Colon (tissue), 2 donors: ENCODE data around the gene ZNF839.
"Not testable (repeated sequence)": the region's sequence is repeated elsewhere in the genome, so short reads cannot be mapped to it uniquely, and the experiment has no call there.

Experiments used
- FAIRE-seq: peaks from 2 replicates; lab custom pipeline; 2012; peaks lifted over from hg19 to GRCh38; lab: Jason Lieb, UNC
- donor health status: control.
- donor health status: control.

The ZNF839 gene

GRCh38 chr14:102342238-102342637, 22.7 kb downstream of the ZNF839 start:
- no peak for FAIRE-seq

GRCh38 chr14:102344084-102344483, 24.5 kb downstream of the ZNF839 start:
- no peak for FAIRE-seq

DNA sequence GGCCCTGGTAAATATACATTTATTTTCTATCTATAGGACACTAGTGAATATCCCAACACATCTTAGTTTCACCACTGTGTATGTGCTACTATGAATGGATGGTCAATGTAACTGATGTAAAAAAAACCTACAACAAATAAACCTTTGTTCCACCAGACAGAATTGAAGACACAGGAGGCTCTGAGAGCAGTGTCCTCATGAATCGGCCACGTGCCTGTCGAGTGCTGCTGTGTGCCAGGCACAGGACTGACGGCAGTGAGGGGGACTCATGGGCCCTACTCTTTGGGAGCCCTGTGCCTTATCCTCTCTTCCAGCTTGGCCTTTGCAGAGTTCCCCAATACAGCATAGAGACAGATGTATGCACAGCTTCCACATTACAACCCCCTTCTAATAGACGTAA, 24.9 kb downstream of the ZNF839 start:
- no peak for FAIRE-seq

DNA sequence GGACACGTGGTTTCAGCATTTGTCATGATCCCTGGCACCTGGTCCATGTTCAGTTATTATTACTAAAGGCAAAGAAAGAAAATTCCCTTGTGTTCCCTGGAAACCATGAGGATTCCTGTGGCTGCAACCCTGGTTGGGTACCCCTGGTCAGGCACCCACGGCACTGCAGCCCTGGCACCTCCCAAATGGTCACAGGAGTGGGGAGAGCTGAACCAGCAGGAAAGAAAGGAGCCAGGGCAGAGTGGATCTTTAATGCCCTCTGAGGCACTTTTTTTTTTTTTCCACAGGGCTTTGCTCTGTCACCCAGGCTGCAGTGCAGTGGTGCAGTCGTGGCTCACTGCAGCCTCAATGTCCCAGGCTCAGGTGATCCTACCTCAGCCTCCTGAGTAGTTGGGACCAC, 25.7 kb downstream of the ZNF839 start:
- no peak for FAIRE-seq

GRCh38 chr14:102346645-102347044, 27.1 kb downstream of the ZNF839 start:
- no peak for FAIRE-seq

DNA sequence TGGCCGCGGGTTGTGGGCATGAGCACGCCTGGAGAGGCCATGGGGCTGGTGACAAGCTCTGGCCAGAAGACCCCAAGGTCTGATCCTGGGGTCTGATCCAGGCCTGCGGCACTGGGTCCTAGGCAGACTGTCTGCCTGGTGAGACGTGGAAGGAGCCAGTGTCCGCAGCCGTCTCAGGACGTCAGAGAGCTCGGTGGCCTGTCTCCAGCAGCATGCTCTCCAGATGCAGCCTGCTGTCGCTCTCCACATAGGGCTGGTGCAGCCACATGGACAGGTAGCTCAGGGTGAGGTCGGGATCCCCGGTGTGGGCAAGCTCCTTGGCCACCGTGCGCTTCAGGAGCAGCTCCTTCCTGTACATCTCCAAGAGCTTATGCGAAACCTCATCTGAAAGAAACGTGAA, 28.8 kb downstream of the ZNF839 start:
- no peak for FAIRE-seq

GRCh38 chr14:102351023-102351422, 31.5 kb downstream of the ZNF839 start:
- FAIRE-seq = no peak

- FAIRE-seq = not testable (repeated sequence)
Measured at GRCh38 chr14:102351593-102351992, 32.0 kb downstream of the ZNF839 start.

- no peak for FAIRE-seq
Measured at GRCh38 chr14:102352213-102352612, 32.7 kb downstream of the ZNF839 start.

GRCh38 chr14:102353126-102353619, 33.6 kb downstream of the ZNF839 start:
- no peak for FAIRE-seq

- FAIRE-seq = no peak
Measured at GRCh38 chr14:102356280-102356679, 36.7 kb downstream of the ZNF839 start.

DNA sequence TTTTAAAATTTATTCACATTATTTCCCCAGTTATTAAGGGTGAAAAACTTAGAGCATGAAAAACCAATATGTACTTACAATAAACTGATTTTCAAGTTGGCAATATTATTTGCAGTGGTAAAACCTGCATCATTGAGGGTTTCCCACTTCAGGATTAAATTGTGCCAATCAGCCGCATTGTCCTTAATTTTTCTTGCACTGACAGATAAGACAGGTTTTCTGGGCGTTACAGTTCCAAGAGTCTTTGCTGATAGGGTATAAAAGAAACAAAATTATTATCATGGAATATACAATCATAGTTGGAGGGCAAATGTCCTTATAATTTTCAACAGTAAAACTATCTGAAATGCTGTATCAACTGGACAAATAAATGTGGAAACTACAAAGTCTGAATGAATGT, 39.8 kb downstream of the ZNF839 start:
- FAIRE-seq = no peak

- FAIRE-seq = no peak
Measured at GRCh38 chr14:102360388-102360787, 40.8 kb downstream of the ZNF839 start.

DNA sequence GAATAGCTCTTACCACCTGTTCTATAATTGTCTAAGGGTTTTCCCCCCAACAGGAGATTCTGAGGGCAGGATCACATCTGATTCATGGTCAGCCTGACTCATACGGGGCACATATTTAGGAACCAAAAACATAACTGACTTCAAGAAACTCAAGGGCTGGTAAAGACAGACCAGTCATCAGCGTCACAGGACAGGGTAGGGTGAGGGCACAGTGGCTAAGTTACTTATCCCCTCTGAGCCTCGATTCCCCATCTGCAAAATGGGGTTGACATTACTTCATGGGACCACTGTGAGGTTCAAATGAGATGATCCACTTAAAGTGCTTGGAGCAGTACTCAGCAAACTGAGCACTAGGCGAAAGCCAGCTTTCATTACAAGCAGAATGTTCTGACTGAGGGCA, 42.5 kb downstream of the ZNF839 start:
- no peak for FAIRE-seq

- no peak for FAIRE-seq
Measured at GRCh38 chr14:102362545-102363181, 43.1 kb downstream of the ZNF839 start, which contains the start of the genes CINP and TECPR2. Gene CINP (minus strand): TSS chr14:102362890. CDS start chr14:102362851, 39 bp downstream. Gene TECPR2 (plus strand): TSS chr14:102362941. CDS start chr14:102376722, 13,781 bp downstream.

- FAIRE-seq = no peak
Measured at GRCh38 chr14:102363182-102363943, 43.8 kb downstream of the ZNF839 start.

GRCh38 chr14:102370305-102370809, 50.8 kb downstream of the ZNF839 start:
- FAIRE-seq = no peak

GRCh38 chr14:102371361-102371760, 51.8 kb downstream of the ZNF839 start:
- no peak for FAIRE-seq

DNA sequence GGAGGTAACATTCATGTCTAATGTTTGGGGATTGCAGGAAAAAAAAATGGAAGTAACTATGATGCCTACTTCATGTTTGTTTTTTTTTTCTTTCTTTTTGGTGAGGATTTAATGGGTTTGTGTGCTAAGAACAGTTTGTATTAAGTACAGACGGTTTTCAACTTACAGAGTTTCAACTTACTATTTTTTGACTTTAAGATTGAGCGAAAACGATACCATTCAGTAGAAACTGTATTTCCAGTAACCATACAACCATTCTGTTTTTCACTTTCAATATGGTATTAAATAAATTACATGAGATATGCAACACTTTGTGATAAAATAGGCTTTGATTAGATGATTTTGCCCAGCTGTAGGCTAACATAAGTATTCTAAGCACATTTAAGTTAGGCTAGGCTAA, 53.6 kb downstream of the ZNF839 start:
- no peak for FAIRE-seq

- no peak for FAIRE-seq
Measured at GRCh38 chr14:102374264-102374663, 54.7 kb downstream of the ZNF839 start.

- FAIRE-seq = no peak
Measured at GRCh38 chr14:102375119-102375518, 55.6 kb downstream of the ZNF839 start.

- FAIRE-seq = no peak
Measured at GRCh38 chr14:102377696-102378095, 58.1 kb downstream of the ZNF839 start.

GRCh38 chr14:102378830-102379229, 59.3 kb downstream of the ZNF839 start:
- no peak for FAIRE-seq
